NCI-H82 treated with DMSO at 0.1 percent for 48 hours (cell line): ENCODE data around the gene MAPK10.
"Not testable (repeated sequence)": the region's sequence is repeated elsewhere in the genome, so short reads cannot be mapped to it uniquely, and the experiment has no call there.

Experiments
- DNase-seq: peaks from one replicate; lab custom pipeline; 2025; ENCODE audit not compliant: unreplicated experiment; lab: John Stamatoyannopoulos, UW

MAPK10 gene

DNA sequence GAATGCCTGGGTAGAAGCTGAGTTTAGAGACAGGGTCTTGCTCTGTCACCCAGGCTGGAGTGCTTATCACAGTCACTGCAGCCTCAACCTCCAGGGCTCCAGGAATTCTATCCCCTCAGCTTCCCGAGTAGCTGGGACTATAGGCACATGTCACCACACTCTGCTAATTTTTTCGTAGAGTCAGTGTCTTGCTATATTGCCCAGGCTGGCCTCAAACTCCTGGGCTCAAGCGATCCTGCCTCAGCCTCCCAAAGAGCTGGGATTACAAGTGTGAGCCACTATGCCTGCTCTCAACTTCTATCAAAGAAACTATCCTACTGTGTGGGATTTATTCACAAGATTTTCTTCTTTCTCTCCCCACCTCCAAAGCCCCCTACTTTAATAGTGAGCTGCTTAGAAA lies 15.7 kb downstream of the MAPK10 start:
- no peak for DNase-seq

DNA sequence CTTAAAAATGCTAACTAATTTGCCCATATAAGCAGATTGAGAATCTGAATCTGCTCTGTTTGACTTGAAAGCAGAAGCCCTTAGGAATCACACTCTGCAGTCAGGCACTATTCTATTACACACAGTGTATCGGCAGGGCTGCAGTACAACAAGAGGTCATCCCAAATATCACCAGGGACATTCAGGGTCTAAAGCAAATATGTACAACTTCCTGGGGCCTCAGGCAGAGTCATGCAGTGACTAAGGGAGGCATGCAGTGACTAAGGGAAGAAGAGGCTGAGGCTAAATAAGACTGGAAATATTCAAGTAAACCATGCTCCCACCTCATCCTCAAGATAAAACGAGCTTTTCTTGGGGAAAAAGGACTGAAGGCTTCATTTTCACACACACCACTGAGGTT lies 20.9 kb downstream of the MAPK10 start:
- DNase-seq: no peak

GRCh38 chr4:86338521-86338920 lies 21.3 kb downstream of the MAPK10 start:
- no peak for DNase-seq

- no peak for DNase-seq
These were observed 25.7 kb downstream of the MAPK10 start for GRCh38 chr4:86334020-86334750.

GRCh38 chr4:86333236-86333635 lies 26.6 kb downstream of the MAPK10 start:
- no peak for DNase-seq

DNA sequence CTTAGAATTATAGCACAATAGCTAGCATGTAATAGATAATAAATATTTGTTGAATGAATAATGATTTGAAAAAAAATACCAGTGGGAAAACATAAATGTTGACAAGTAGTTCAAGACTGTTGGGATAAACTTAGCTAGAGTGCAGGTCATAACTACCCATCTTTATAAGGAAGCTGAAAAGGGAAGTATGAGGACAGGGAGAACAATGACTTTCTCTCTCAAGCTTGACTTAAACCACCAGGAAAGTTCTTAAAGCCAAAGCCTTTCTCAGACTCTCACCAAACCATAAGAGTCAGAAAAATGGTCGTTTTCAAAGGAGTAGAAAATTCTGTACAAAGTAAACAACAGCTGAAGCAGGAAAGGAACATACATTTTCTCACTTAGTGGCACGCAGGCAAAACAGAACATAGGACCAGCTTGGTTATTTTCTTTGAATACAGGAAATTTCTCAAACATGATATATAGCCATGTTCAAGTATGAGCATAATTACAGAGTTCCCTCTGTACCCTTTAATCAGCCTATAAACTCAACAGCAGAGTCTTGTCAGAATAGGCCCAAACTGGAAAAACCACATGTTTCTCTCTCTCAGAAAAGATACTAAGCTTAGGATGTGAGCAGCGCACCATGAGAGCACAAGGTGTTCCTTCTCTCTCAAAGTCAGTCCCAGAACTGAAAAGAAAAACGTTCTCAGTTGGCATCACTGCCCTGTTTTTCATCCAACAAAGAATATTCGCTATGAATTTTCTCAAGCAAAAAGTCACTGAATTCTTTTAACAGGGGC lies 28.7 kb downstream of the MAPK10 start:
- no peak for DNase-seq

DNA sequence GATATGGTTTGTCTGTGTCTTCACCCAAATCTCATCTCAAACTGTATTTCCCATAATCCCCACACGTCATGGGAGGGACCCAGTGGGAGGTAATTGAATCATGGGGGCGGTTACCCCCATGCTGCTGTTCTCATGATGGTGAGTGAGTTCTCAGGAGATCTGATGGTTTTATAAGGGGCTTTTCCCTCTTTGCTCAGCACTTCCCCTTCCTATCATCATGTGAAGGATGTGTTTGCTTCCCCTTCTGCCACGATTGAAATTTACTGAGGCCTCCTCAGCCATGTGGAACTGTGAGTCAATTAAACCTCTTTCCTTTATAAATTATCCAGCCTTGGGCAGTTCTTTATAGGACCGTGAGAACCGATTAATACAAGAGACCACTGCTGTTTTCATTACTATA lies 29.4 kb downstream of the MAPK10 start:
- not testable (repeated sequence) for DNase-seq

GRCh38 chr4:86329431-86329830 lies 30.4 kb downstream of the MAPK10 start:
- DNase-seq: no peak

GRCh38 chr4:86326400-86326799 lies 33.5 kb downstream of the MAPK10 start:
- no peak for DNase-seq

DNA sequence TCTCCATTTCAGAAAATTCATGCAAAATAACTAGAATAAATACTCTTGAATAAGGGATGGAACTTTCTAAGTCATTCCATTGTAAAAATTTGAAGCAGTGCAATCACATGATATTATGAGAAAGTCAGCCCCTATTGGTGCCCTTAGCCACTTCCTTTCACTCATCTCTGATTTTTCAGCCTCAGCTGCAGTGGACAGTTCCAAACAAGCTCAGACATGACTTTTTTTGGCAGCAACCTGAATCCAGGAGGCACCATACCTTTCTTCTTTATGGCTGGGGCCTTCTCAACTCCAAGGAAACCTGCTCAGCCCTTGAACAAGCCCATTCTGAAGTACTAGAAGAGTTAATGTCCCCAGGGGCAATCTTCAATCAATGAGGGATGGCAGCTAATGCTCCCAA lies 40.5 kb downstream of the MAPK10 start:
- DNase-seq: no peak

GRCh38 chr4:86315579-86315978 lies 44.3 kb downstream of the MAPK10 start:
- DNase-seq: no peak

DNA sequence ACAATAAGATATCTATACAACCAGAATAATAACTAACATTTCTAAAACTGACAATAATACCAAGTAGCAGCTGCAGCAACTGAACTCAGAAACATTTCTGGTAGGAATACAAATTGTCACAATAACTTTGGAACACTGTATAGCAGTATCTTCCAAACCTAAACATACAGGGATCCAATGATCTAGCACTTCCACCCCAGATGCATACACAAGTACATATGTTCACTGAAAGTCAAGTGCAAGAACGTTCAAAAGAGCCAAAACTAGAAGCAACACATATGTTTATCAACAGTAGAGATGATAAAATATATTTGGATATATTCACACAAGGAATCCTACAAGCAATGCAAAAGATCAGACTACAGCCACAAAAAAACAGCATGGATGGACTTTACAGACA lies 46.2 kb downstream of the MAPK10 start:
- no peak for DNase-seq

GRCh38 chr4:86307432-86307831 lies 52.4 kb downstream of the MAPK10 start:
- no peak for DNase-seq

DNA sequence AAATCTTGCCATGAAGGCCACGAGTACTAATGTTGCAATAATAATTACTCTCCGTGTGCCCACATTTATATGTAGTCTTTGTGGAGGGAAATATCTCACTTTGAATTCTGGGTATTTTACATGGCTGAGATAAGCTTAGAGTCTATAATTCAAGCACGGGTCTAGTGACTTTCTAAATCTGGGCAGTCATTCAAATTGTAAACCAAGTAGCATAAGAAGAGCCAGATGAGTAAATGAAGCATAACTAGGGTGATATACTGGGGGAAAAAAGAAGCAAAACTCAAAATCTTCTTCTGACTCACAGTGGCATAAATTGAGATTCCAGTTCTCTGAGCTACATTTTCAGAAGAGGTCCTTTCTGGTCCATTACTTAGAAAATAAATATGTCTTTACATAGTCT lies 53.0 kb downstream of the MAPK10 start:
- no peak for DNase-seq

DNA sequence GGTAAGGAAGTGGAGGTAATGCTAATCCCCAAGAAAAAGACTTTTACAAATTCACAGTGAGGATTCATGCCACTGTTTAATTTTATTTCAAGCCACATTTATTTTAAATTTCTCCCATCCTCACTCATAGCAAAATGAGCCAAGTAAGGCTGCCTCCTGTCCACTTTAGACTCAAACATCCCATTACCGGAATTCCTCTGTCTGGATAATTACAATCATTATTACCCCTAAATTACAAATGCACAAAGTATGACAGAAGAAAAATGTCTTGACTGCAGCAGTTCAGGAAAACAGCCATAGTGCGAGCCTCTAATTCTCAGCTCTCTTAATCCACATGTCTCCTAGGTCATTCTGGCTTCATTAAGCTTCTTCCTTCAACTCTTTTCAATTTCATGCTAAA lies 57.0 kb downstream of the MAPK10 start:
- no peak for DNase-seq

DNA sequence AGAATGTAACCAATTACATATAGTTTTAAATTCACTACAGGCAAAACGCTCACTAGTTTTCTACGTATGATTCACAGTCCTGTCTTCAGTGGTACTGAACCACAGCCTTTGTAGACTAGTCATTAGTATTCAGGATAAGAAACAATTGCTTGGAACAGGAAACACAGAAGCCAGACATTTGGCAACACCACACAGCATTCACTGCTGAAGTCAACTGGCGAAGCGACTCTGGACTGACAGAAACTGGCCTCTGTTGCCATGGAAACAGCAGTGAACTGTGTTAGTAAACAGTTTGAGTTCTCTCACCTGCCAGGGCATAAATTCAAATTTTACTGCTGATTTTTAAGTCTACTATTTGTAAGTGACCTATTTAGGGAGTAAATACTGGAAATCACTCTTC lies 57.6 kb downstream of the MAPK10 start:
- DNase-seq: no peak

- DNase-seq: no peak
These were observed 59.3 kb downstream of the MAPK10 start for GRCh38 chr4:86300516-86300915.

- no peak for DNase-seq
These were observed 63.0 kb downstream of the MAPK10 start for GRCh38 chr4:86296865-86297264.

DNA sequence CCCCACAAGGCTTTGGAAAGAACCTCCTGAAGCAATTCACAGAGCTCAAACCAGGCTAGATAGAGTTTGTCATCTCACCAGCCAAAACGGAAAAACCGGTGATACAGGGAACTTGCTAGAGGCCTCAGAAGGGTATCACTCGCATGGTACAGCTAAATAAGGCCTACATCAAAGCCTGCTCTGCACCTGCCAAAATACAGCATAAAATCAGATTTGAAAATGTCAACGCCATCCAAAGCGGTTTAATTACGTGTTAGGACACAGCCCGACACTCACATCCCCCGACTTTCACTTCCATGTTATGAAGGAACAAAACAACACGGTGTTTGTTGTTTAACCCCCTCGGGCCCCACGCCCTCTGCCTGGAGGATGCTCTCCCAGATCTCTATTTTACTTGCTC lies 65.0 kb downstream of the MAPK10 start:
- no peak for DNase-seq

- DNase-seq: no peak
These were observed 68.7 kb downstream of the MAPK10 start for GRCh38 chr4:86291180-86291579.

DNA sequence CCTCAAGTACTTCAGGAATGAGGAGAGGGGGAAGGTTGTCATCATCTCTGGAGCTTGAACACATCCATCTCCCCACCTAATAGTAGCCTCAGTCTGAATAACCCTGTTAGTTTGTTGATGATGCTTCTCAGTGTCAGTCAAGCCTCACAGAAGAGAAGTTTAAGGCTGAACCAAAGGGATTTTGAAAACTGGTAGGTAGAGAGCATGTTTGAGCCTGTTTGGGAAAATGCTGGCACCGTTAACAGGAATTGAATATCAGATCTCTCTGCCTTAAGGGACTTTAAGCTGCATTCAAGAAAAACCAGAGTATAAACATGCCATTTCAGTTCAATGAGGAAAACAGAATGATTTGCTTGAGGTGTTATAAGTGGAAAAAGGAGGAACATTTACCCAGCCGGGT lies 73.1 kb downstream of the MAPK10 start:
- DNase-seq: no peak

- DNase-seq: no peak
These were observed 76.5 kb downstream of the MAPK10 start for GRCh38 chr4:86283371-86283770.

DNA sequence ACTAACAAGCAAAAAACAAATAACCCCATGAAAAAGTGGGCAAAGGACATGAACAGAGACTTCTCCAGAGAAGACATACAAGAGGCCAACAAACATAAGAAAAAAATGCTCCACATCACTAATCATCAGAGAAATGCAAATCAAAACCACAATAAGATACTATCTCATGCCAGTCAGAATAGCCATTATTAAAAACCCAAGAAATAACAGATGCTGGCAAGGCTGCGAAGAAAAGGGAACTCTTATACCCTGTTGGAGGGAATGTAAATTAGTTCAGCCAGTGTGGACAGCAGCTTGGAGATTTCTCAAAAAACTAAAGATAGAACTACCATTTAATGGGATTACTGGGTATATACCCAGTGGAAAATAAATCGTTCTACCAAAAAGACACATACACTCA lies 79.6 kb downstream of the MAPK10 start:
- no peak for DNase-seq
